ENCODE measurements around the gene ZNF446.

DNA sequence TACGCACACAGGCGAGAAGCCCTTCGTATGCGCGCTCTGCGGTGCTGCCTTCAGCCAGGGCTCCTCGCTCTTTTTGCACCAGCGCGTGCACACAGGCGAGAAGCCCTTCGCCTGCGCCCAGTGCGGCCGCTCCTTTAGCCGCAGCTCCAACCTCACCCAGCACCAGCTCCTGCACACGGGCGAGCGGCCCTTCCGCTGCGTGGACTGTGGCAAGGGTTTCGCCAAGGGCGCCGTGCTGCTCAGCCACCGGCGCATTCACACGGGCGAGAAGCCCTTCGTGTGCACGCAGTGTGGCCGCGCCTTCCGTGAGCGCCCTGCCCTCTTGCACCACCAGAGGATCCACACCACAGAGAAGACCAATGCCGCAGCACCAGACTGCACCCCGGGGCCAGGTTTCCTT is 20.0 kb upstream of the ZNF446 start:
- TF ChIP-seq, protein P1, sequence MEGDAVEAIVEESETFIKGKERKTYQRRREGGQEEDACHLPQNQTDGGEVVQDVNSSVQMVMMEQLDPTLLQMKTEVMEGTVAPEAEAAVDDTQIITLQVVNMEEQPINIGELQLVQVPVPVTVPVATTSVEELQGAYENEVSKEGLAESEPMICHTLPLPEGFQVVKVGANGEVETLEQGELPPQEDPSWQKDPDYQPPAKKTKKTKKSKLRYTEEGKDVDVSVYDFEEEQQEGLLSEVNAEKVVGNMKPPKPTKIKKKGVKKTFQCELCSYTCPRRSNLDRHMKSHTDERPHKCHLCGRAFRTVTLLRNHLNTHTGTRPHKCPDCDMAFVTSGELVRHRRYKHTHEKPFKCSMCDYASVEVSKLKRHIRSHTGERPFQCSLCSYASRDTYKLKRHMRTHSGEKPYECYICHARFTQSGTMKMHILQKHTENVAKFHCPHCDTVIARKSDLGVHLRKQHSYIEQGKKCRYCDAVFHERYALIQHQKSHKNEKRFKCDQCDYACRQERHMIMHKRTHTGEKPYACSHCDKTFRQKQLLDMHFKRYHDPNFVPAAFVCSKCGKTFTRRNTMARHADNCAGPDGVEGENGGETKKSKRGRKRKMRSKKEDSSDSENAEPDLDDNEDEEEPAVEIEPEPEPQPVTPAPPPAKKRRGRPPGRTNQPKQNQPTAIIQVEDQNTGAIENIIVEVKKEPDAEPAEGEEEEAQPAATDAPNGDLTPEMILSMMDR (IDR thresholded peaks at IDR 0.05): no peak
- no peak for TF ChIP-seq POLR2A (IDR thresholded peaks at IDR 0.05)
